ENCODE data around the gene ASGR2.

DNA sequence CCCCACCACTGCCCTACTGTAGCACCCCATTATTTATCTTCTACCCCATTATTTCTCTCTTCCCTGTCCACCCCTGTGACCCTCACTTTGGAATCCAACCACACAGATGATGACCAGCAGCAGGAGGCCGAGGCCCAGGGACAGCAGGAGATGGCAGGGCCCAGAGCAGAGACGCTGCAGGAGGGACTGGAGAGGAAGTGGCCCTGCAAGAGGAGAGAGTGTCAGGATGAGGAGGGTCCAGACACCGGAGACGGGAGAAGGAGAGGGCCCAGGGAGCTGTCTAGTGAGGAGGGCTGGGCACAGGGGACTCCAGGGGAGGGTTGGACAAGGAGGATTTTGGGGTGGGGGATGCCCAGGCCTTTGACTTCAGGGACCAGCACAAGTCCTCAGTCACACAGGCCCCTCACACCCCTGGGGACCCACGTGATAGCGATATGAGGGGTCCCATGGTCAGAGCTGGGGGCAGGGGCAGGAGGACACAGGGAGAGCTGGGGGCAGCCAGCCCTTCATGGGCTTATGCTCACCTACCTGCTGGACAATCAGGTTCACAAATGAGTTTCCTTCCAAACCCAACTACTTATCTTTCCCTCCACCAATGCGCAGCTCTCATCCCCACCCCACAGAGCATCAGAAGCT is 36.6 kb downstream of the ASGR2 start:
- TF ChIP-seq, protein P1, sequence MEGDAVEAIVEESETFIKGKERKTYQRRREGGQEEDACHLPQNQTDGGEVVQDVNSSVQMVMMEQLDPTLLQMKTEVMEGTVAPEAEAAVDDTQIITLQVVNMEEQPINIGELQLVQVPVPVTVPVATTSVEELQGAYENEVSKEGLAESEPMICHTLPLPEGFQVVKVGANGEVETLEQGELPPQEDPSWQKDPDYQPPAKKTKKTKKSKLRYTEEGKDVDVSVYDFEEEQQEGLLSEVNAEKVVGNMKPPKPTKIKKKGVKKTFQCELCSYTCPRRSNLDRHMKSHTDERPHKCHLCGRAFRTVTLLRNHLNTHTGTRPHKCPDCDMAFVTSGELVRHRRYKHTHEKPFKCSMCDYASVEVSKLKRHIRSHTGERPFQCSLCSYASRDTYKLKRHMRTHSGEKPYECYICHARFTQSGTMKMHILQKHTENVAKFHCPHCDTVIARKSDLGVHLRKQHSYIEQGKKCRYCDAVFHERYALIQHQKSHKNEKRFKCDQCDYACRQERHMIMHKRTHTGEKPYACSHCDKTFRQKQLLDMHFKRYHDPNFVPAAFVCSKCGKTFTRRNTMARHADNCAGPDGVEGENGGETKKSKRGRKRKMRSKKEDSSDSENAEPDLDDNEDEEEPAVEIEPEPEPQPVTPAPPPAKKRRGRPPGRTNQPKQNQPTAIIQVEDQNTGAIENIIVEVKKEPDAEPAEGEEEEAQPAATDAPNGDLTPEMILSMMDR (optimal IDR thresholded peaks at IDR 0.05 in 1 of 3, IDR thresholded peaks at IDR 0.05 in 1 of 3, conservative IDR thresholded peaks at IDR 0.05 in 1 of 3; ENCODE audit: extremely low read depth in 1 of 3, insufficient read depth in 2 of 3, low read length in 3 of 3) = no peak
- no peak for TF ChIP-seq EZH2 (IDR thresholded peaks at IDR 0.05; ENCODE audit: low read length)

All from keratinocyte (primary cell).